ENCODE results near the gene ARG2.

ARG2 gene

GRCh38 chr14:67619446-67620216 lies at the start of gene ARG2:
Gene ARG2 (plus strand): TSS chr14:67619920. CDS start chr14:67619978, 58 bp downstream.
- ATAC-seq: peak; percentile 93
- peaks cover 45% of the 10 kb centered on the region for H3K4me1 Mint-ChIP-seq
- DNase-seq: peak; percentile 93 to 95
- peaks cover 16% of the 10 kb centered on the region for H3K27me3 Mint-ChIP-seq
- no peaks in the 10 kb centered on the region for H3K9me3 Mint-ChIP-seq
- peak within 1 kb of the TSS; percentile 93 to 96 for H3K27ac Mint-ChIP-seq
- peak within 1 kb of the TSS; percentile 79 to 86 for H3K4me3 Mint-ChIP-seq

DNA sequence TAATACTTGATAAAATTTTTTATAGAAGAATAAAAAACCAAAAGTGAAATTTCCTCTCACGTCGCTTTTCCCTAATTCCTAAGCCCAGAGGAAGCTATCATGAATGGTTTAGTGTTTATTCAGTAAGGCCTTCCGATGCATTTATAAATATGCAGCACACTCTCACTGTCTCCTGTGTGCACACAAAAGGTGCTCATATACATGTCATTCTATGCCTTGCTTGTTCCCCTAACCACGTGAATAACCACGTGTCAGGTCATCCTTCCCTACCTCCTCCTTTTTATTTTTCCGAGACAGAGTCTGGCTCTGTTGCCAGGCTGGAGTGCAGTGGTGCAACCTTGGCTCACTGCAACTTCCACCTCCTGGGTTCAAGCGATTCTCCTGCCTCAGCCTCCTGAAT lies 49.3 kb upstream of the ARG2 start:
- DNase-seq (no peak), ATAC-seq (no peak)
- Mint-ChIP-seq H3K4me1 (no peaks in the 10 kb centered on the region), H3K27ac (no peak overlapping the region), H3K4me3 (no peak overlapping the region), H3K9me3 (no peaks in the 10 kb centered on the region), H3K27me3 (no peaks in the 10 kb centered on the region)

- no peak overlapping the region for H3K27ac Mint-ChIP-seq
- H3K4me3 Mint-ChIP-seq: no peak overlapping the region
- DNase-seq (peak; percentile 67 to 71), ATAC-seq (peak; percentile 85)
- no peaks in the 10 kb centered on the region for H3K4me1 Mint-ChIP-seq
- no peaks in the 10 kb centered on the region for H3K27me3 Mint-ChIP-seq
- H3K9me3 Mint-ChIP-seq: no peaks in the 10 kb centered on the region
Measured at GRCh38 chr14:67571275-67571990, 48.3 kb upstream of the ARG2 start.

- Mint-ChIP-seq H3K27ac (no peak overlapping the region), H3K4me3 (no peak overlapping the region)
- DNase-seq: no peak
Measured at GRCh38 chr14:67571991-67572323, 47.8 kb upstream of the ARG2 start.

DNA sequence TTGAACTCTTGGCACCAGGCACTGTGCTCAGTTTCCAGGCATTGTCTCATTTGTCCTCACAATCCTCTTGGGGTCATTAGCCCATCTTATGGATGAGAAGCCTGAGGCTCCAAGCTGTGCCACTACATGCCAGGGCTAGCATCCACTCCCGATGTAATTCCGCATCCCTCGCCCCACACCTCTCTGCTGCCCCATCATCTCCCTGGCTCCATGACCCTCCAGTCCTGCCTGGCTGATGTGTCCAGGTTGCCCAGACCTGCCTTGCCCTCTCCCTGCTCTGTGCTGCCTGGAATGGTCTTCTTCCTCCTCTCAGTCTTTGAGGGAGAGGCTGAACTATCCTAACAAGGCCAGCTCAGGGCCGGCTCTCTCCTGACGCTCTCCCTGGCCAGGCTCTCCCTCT lies 47.1 kb upstream of the ARG2 start:
- Mint-ChIP-seq H3K27ac (peak overlapping the region in 1 of 2 donors; percentile 83), H3K4me3 (no peak overlapping the region), H3K4me1 (no peaks in the 10 kb centered on the region), H3K27me3 (no peaks in the 10 kb centered on the region), H3K9me3 (no peaks in the 10 kb centered on the region)
- DNase-seq: no peak
- no peak for ATAC-seq

More at GRCh38 chr14:67571991-67572323, 47.8 kb upstream of the ARG2 start:
- peak; percentile 6 for ATAC-seq
- Mint-ChIP-seq H3K9me3 (no peaks in the 10 kb centered on the region), H3K27me3 (no peaks in the 10 kb centered on the region), H3K4me1 (no peaks in the 10 kb centered on the region)

DNA sequence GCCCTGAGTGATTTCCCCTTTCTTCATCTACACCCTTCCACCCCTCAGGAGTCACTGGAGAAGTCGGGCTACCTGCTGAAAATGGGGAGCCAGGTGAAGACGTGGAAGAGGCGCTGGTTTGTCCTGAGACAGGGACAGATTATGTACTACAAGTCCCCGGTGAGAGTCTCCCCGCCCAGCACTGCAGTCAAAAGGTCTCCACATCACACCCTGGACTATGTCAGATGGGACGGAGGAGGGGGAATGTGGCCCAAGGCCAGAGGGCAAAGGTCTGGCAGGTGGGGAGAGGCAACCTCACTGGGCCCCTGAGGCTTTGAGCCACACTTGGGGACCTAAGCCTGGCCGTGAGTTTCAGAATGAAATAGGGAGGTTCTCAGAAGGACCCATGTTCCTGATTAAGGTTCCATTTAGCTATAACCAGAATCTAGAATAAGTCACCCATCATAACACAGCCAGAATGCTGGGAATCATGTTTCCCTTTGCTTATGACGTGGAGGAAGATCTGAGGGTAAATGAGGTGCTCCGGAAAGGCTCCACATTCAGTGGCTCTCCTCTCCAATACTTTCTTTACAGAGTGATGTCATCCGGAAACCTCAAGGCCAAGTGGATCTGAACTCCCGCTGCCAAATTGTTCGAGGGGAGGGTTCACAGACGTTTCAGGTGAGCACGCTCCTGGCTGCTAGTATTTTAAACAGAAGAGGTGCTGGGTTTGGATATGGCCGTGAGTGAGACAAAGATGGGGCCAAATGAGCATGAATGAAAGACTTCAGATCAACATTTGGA lies 46.3 kb upstream of the ARG2 start:
- ATAC-seq: no peak
- no peaks in the 10 kb centered on the region for H3K9me3 Mint-ChIP-seq
- no peak for DNase-seq

DNA sequence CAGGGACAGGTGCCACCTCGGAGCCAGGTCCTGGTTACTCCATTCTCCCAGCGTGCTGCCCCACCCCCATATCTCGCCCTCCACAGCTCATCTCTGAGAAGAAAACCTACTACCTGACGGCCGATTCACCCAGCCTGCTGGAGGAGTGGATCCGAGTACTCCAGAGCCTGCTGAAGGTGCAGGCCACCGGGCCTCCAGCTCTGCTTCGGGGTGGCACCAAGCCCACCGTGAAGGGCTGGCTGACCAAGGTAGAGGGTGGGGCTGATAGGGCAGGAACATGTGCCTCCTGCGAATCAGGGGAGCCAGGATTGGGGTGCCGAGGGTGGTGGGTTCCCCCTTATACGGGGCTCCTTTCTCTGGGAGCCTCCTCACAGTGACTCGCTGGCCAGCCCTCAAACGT lies 45.6 kb upstream of the ARG2 start:
- Mint-ChIP-seq H3K4me3 (no peak overlapping the region), H3K27ac (no peak overlapping the region), H3K27me3 (no peaks in the 10 kb centered on the region)

More for the DNA sequence above, 46.3 kb upstream of the ARG2 start:
- Mint-ChIP-seq H3K4me1 (no peaks in the 10 kb centered on the region), H3K27me3 (no peaks in the 10 kb centered on the region), H3K27ac (peak overlapping the region in 1 of 2 donors; percentile 0), H3K4me3 (no peak overlapping the region)

GRCh38 chr14:67574806-67575205 lies 44.9 kb upstream of the ARG2 start:
- Mint-ChIP-seq H3K9me3 (no peaks in the 10 kb centered on the region), H3K27me3 (no peaks in the 10 kb centered on the region), H3K27ac (no peak overlapping the region), H3K4me1 (no peaks in the 10 kb centered on the region), H3K4me3 (no peak overlapping the region)
- ATAC-seq: no peak
- no peak for DNase-seq

More for the DNA sequence above, 45.6 kb upstream of the ARG2 start:
- ATAC-seq (no peak), DNase-seq (no peak)
- Mint-ChIP-seq H3K4me1 (no peaks in the 10 kb centered on the region), H3K9me3 (no peaks in the 10 kb centered on the region)

DNA sequence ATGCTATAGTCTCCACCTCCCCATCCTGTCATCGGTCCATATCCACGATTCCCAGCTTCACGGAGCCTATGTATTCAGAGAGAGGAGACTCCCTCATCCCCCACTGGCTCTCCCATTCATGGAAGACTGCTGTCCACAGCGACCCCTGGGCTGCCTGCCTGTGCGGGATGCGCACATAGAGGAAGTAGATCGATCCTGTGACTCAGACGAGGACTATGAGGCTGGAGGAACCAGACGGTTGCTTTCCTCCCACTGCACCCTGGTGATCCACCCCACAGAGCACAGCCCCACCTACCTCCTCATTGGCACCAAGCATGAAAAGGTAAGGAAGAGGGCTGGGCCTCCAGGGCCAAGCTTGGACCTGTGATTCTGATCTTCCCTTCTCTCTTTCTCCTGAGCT lies 44.0 kb upstream of the ARG2 start:
- DNase-seq (no peak), ATAC-seq (no peak)
- H3K27ac Mint-ChIP-seq: no peak overlapping the region

DNA sequence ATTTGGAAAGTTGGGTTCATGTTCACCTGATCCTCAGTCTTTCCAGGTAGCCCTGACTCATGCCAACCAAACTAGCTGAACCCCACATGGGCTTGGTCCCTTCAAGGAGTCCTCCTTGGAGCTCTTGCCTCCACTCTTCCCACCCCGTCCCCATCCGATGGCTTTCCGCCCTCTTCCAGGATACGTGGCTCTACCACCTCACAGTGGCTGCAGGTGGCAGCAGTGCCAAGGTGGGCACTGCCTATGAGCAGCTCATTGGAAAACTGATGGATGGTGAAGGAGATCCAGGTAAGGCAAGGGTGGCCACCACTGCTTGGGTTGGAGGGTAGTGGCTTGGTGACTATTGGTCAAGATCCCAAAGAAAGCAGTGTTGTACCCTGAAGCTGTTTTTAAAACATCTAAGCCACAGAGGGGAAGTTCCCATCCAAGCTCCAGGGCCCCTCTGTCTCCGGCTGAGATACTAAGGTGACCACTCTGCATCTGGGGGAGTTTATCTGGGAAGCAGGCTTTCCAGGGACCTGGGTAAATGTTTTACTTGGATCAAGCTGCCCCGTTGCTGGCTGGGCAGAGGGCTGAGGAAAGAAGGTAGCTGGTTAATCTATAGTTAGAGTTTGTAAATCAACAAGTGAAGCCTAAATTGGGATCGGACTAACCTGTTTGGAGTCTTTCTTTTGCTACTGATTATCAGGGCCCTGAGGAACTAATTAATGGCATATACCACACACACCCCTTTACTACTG lies 43.3 kb upstream of the ARG2 start:
- Mint-ChIP-seq H3K9me3 (no peaks in the 10 kb centered on the region), H3K27me3 (no peaks in the 10 kb centered on the region), H3K27ac (no peak overlapping the region), H3K4me1 (no peaks in the 10 kb centered on the region), H3K4me3 (no peak overlapping the region)
- no peak for ATAC-seq
- DNase-seq: no peak

More for the DNA sequence above, 44.0 kb upstream of the ARG2 start:
- Mint-ChIP-seq H3K4me1 (no peaks in the 10 kb centered on the region), H3K9me3 (no peaks in the 10 kb centered on the region), H3K4me3 (no peak overlapping the region), H3K27me3 (no peaks in the 10 kb centered on the region)

DNA sequence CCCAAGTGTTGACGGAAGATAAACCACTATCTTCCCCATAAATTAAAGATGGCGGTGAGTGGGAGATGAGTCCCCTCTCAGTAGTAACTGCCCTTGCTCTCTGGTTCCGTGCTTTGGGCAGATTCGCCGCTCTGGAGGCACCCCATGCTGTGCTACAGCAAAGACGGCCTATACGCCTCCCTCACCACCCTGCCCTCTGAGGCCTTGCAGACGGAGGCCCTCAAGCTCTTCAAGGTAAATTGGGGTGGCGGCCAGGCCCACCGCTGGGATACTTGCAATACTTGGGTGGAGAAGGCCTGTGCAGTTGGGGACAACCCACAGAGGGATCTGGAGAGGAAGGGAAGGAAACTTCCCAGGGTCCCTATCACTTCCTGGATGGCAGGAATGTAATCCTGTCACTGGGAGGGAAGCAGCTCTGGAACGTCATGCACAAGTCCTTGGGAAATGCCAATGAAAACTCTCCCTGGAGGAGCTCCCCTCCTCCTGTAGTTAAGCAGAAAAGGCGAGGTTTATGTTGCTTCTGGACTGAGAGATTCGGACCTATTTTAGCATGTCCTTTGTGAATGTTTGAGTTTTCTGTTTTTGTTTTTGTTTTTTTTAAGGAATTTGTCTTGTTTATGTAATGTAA lies 42.4 kb upstream of the ARG2 start:
- Mint-ChIP-seq H3K27me3 (no peaks in the 10 kb centered on the region), H3K4me1 (no peaks in the 10 kb centered on the region), H3K9me3 (no peaks in the 10 kb centered on the region), H3K27ac (no peak overlapping the region), H3K4me3 (no peak overlapping the region)
- DNase-seq: no peak
- ATAC-seq: no peak

GRCh38 chr14:67577909-67578749 lies 41.6 kb upstream of the ARG2 start:
- Mint-ChIP-seq H3K27me3 (no peaks in the 10 kb centered on the region), H3K4me3 (no peak overlapping the region), H3K9me3 (no peaks in the 10 kb centered on the region), H3K4me1 (no peaks in the 10 kb centered on the region), H3K27ac (peak overlapping the region in 1 of 2 donors; percentile 87)
- ATAC-seq (no peak), DNase-seq (no peak)

DNA sequence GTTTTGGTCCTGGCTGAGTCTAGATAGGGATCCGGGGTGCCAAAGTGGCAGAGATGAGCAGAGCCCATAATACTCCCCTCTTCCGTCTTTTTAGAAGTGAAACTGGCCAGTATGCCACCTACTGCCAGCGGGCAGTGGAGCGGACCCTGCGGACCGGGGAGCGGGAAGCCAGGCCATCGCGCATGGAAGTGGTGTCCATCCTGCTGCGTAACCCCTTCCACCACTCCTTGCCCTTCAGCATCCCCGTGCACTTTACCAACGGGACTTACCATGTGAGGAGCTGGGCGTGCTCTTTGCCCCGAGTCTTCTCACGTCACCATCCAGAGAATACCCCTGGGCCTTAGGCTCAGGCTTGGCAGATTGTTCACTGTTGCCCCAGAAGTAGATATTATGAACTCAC lies 40.7 kb upstream of the ARG2 start:
- H3K4me3 Mint-ChIP-seq: no peak overlapping the region
- no peaks in the 10 kb centered on the region for H3K9me3 Mint-ChIP-seq
- ATAC-seq (no peak), DNase-seq (no peak)
- H3K27me3 Mint-ChIP-seq: no peaks in the 10 kb centered on the region
- no peaks in the 10 kb centered on the region for H3K4me1 Mint-ChIP-seq
- H3K27ac Mint-ChIP-seq: no peak overlapping the region

DNA sequence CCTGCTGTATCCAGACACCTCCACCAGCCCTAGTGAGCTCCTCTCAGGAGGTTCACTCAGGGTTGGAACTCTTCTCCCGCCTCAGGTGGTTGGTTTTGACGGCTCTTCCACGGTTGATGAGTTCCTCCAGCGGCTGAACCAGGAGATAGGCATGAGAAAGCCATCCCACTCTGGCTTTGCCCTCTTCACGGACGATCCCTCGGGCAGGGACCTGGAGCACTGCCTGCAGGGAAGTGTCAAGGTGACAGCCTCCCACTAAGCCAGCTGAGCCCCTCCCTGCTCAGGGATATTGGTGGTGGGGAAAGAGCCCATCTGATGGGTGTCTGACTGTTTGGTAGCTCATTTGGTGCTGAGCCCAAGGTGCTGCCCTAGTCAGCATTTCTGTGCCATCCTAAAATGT lies 40.1 kb upstream of the ARG2 start:
- no peaks in the 10 kb centered on the region for H3K9me3 Mint-ChIP-seq
- no peak overlapping the region for H3K27ac Mint-ChIP-seq
- no peaks in the 10 kb centered on the region for H3K4me1 Mint-ChIP-seq
- DNase-seq: no peak
- H3K4me3 Mint-ChIP-seq: no peak overlapping the region
- ATAC-seq: no peak
- H3K27me3 Mint-ChIP-seq: no peaks in the 10 kb centered on the region

All from stimulated activated naive CD8-positive, alpha-beta T cell treated with anti-CD3 and anti-CD28 coated beads, Interleukin-15, amount 100 ng/mL, for 72 hours (primary cell).